NCI-H128 (cell line): Measurements from ENCODE around the gene PI16.
"Not testable (repeated sequence)": the region's sequence is repeated elsewhere in the genome, so short reads cannot be mapped to it uniquely, and the experiment has no call there.

Experiments
- DNase-seq: peaks from one replicate; lab custom pipeline; 2025; ENCODE audit not compliant: unreplicated experiment; lab: John Stamatoyannopoulos, UW

The PI16 gene

DNA sequence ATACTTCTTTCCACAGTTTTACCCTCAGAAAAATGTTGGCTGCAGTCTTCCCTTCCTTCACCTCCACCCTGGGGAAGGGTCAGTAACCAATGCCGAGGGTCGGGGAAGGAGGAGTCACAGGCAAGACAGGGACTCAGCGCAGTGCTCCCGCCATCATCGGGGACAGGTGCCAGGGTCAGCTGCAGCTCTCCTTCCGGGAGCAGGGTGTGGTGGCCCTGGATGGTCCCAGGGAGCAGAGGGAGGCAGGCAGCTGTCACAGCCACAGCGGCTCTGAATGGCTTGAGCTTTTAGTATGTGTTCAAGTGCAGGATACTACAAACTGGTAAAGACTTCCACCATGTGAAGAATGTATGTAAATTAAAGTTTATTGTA lies 26.0 kb upstream of the PI16 start:
- no peak for DNase-seq

DNA sequence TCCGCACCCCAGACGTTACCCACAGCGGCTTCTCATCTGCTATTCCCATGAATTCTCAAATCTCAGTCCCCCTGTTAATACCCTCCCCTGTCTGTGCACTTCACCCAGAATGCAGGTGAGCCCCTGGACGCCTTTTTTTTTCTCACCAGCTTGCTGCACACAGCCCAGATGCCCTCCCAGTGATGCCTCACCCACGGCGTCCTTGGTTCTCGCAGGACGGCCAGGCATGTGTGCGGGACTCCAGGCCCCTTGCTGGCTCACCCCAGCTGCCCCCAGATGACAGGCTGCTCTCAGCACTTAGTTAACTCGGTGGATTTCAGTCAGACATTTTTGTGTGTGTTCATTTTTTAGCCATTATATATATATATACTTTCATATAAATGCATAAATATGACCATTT lies 25.4 kb upstream of the PI16 start:
- DNase-seq: no peak

DNA sequence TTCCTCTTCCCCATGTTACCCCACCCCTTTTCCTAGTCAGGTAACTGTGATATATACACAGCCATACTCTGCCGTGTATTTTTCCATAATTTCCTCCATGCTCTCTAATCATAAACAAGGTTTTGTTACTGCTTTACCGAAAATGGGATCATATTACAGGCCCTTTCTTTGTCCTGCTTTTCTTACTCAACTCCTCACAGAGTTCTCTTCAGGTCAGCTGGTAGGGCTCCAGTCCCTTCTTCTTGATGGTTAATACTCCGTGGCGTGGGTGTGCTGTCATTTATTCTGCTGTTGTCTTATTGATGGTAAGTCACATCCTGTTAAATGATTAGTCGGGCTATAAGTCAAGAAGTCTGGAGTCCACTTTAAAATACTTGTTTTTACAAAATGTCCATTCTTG lies 24.9 kb upstream of the PI16 start:
- no peak for DNase-seq

DNA sequence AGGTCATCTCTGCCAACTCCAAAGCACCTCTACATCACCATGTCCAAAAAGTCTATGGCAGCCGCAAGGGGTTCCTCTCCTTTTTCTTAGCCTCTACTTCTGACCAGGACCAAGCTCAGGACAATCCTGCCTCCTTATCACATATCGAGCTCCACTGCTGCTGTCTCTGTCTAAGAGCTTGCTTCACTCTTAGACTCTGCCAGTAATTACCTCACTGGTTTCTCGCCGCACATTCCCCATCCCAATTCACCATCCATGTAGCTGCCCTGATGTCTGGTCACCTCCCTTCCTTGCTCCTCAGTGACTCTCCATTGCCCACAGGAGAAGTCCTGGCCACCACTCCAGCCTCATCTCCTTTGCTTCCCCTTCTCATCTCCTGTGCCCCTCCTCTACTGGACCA lies 24.1 kb upstream of the PI16 start:
- no peak for DNase-seq

DNA sequence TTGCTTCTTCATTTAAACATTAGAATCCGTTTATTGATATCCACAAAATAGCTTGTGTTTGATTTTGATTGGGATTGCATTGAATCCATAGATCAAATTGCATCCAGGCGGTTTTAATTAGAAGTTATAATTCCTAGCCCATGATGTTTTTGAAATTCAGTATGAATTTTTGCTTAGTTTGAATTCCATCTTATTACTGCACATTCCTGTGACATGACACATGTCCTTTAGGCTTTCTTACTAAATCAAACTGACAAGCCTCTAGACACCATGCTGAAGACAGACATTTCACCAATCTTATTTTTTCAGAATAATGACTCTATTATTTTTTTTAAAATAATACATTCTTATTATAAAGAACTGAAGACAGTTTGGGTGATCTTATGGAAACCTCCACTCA lies 21.4 kb upstream of the PI16 start:
- DNase-seq: no peak

DNA sequence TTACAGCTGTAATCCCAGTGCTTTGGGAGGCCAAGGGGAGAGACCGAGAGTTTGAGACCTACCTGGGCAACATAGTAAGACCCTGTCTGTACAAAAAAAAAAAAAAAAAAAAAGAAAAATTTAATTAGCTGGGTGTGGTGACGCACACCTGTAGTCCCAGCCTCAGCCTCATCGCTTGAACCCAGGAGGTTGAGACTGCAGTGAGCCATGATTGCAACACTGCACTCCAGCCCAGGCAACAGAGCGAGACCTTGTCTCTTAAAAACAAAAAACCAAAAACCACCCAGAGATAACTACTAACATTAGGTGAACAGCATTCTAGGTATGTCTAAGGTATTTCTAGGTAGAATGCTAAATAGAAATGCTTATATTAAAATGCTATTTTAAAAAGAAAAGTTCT lies 21.0 kb upstream of the PI16 start:
- no peak for DNase-seq

DNA sequence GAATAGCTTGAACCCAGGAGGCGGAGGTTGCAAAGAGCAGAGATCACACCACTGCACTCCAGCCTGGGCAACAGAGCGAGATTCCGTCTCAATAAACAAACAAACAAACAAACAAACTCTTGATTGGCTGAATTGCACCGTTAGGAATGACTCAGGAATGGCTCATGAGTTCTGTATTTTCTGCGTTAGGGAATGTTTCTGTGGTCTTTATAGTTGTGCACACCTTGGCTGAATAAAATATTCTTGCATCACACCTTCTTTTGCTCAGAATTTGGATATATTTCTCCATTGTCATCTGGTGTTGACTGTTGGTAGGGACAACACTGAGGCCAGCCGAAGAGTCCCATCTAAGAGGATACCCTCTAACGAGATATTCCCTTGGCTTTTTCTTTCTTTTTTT lies 19.6 kb upstream of the PI16 start:
- DNase-seq: no peak

DNA sequence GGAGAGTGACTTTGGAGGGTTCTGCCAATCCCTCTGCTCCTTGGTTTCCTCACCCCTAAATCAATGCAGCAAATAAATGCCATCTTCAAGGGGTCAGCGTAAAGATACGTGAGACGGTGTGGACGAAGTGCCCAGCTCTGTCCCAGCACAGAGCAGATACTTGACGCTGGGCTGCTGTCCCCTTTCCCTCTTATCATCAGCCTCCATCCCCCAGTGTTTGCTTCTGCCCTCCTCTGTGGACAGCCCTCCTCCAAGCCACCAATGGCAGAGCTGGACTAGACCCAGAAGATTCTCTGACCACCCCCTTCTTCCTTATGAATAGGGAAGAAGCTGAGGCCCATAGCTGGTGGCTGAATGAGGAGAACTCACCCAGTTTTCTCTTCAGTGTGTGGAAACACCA lies 17.7 kb upstream of the PI16 start:
- DNase-seq: no peak

DNA sequence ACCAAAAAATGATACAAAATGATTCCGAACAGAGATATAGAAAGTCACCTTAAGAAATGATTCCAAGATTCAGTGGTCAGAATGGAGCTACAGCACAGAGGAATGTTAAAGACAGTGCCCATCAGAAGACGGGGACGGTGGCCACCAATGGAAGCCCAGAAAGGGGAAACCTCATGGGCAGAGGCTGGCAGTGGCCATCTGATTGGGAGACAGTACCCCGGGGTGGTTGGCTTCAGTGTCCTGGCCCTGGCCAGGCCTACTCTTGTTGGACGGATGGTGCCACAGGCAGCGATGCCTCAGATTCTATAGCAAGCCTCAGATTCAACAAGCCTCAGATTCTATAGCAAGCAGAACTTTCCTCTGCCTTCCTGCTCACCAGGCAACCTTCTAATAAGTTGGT lies 16.6 kb upstream of the PI16 start:
- DNase-seq: no peak

DNA sequence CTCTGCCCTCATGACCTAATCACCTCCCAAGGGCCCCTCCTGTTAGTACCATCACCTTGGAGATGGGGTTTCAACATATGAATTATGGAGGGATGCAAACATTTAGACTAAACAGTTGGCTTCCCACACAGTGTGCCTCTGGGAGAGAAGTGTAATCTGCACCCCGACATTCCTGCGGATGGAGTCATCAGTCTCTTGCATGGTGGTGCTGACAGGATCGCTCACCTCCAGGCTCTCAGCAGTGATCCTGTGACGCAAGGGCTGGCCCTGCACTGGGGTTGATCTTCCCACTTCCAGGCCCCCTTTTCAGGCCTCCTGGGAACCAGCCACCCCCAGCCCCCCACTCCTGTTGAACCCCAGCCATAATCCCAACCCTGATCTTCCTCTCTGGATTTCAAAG lies 16.0 kb upstream of the PI16 start:
- no peak for DNase-seq

DNA sequence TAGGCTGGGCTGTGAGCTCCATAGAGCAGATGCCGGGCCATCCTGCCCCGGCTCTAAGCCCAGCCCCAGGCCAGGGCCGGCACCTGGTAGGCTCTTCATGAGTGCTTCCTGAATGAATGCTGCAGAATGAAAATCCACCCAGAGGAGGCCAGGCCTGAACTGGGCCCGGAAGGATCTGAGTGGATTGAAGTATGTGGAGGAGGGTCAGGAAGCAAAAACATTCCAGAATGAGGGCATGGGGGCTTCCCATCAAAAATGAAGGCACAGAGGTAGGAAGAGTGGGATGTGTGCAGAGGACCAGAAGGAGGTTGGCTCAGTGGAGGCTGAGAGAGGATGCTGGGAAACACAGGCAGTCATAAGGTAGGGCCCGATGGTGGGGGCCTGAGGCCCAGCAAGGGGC lies 15.5 kb upstream of the PI16 start:
- not testable (repeated sequence) for DNase-seq

DNA sequence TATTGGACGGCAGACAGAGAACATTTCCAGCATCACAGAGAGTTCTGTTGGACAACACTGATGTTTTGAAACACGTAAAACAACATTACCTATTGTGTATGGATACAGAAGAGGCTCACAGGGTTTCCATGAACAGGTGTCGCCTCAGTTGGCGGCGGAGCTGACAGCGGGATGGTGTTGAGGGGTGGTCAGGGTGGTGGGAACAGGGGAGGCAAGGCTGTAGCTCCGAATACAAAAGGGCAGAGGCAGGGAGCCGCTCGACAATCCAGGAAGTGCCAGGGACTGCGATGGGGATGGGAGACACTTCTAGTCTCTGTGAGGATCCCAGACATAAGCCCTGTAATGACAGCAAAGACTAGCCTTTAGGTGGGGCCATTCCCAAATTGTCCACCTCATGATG lies 14.5 kb upstream of the PI16 start:
- DNase-seq: no peak

DNA sequence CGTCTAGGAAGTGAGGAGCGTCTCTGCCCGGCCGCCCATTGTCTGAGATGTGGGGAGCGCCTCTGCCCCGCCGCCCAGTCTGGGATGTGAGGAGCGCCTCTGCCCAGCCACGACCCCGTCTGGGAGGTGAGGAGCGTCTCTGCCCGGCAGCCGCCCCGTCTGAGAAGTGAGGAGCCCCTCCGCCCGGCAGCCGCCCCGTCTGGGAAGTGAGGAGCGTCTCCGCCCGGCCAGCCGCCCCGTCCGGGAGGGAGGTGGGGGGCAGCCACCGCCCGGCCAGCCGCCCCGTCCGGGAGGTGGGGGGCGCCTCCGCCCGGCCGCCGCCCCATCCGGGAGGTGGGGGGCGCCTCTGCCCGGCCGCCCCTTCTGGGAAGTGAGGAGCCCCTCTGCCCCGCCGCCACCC lies 13.0 kb upstream of the PI16 start:
- not testable (repeated sequence) for DNase-seq

DNA sequence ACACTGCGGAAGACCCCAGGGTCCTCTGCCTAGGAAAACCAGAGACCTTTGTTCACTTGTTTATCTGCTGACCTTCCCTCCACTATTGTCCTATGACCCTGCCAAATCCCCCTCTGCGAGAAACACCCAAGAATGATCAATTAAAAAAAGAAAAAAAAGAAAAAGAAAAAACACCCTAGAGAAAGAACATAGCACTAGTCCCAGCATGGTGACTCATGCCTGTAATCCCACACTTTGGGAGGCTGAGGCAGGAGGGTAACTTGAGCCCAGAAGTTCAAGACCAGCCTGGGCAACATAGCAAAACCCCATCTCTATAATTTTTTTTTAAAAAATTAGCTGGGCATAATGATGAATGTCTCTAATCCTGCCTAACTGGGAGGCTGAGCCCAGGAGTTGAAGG lies 12.2 kb upstream of the PI16 start:
- DNase-seq: not testable (repeated sequence)

DNA sequence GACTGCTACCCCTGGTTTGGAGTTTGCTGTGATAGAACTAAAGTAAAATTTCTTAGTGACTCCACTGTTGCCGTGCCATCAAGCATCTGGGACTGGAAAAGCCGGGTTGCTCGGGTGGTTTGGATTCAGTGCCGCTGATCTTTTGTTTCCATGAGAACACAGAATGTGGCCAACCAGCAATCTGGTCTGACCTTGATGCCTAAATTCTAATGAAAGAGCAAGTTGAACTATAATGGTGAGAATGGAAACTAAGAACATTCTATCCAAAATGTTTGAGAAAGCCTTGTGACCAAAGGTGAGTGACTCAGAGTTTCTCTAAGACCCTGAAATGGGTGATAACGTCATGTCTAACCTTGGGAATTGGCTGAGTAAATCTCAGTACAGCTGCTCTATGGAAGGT lies 9.9 kb upstream of the PI16 start:
- no peak for DNase-seq

DNA sequence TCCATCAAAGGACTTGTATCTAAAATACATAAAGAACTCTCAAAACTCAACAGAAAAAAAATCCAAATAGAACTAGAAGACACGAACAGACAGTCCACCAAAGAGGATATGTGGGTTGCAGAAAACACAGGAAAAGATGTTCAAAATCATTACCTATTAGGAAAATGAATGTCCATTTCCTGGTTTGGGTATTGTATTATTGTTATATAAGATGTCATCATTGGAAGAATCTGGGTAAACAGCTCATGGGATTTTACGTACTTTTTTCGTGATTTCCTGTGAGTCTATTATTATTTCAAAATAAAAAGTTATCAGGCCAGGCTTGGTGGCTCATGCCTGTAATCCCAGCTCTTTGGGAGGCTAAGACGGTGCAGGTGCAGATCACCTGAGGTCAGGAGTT lies 9.2 kb upstream of the PI16 start:
- no peak for DNase-seq

DNA sequence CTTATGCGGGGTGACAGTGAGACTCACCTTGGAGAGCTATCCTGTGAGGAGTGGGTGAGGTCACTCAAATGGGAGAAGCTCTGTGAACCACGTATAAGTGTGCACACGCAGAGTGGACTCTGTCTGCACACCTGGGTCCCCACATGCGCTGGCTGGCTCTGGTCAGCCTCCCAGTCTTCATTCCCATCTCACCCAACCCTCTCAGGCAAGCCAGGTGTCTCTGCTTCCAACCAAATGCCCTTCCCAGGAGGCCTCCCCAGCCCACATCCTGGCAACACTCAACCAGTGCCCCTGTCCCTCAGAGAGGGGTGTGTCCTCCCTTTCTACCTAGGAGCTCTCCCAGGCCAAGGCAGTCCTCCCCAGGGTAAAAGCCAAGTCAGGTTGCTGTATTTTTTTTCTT lies 8.0 kb upstream of the PI16 start:
- DNase-seq: no peak

DNA sequence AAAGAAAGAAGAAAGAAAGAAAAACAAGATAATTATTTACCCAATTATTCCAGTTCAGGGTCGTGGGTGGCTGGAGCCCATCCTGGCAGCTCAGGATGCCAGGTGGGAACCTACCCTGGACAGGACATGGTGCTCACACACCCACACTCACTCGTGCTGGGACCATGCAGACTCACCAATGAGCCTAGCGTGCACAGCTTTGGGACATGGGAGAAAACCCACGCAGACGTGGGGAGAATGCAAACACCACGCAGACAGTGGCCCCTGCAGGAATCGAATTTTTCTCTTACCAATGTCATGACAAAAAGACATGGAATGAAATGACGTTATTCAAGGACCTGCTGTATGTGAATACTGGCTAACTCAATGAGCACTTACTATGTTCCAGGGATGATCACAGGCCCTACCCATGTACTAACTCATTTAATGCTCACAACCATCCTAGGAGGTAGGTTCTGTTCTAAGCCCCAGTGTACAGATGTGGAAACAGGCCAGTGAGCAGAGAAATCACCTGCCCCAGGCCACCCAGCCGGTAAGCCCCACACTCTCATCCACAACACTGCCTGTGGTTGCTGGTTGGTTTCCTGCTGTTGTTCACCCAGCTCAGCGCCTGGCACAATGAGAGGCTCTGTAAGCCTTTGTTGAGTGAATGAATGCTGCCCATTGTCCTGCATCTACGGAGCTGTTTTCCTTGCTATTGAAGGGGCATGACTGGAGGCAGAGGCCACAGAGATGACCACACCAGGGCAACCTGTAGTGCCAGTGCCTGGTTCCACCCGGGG lies 6.8 kb upstream of the PI16 start:
- DNase-seq: no peak

DNA sequence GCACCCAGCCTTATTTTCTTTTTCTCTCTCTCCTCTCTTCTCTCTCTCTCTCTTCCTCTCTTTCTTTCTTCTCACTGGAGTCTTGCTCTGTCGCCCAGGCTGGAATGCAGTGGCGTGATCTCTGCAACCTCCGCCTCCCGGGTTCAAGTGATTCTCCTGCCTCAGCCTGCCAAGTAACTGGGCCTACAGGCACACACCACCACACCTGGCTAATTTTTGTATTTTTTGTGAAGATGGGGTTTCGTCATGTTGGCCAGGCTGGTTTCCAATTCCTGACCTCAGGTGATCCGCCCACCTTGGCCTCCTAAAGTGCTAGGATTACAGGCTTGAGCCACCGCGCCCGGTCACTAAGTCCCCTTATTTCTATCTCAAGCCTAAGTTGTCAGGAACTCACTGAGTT lies 5.5 kb upstream of the PI16 start:
- not testable (repeated sequence) for DNase-seq

DNA sequence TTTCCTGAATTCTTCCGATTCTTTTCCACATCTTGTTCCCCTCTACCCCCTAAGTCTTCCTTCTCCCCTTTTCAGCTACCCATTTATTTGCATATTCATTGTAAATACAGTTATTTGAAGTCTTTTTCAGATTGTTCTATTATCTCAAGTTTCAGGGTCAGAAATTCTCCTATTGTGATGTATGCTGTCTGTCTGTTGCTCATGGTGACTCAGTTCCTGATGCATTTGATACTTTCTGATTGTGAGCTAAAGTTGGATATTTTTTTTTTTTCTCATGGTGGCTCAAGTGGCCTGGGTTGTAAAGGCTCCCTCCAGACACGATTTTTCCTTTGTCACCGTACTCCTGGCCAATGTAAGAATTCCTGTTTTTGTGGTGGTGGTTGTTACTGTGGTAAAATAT lies 4.9 kb upstream of the PI16 start:
- DNase-seq: no peak

DNA sequence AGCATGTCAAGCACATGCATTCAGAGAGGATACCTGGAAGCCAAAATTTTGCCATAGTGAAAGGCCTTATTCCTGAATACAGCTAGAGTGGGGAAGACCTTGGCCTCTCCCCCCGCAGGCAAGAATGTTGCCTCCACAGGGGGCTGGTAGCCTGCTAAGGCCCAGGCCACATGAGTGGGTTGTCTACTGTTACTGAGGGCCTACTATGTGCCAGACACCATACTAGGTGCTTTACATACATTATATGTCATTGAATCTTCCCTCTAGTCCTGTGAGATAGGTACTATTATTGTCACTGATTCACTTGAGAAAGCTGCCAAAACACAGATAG lies 642 bp upstream of the PI16 start:
- no peak for DNase-seq

DNA sequence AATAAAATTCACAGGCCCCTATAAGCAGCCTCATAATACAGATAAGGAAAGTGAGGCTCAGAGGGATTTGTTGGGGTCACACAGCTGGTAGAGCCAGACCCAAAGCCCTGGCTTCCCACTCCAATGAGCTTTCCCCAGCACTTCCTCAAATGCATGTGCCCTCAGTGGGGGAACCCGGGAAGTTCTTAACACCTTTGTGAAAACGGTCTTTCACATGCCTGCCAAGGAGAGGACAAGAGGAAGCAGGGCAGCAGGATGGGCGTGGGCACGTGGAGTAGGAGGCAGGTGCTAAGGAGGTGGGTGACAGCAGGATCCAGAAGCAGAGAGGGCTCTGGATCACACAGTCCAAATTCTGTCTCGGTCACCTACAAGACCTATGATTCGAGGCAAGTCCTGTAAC lies 598 bp downstream of the PI16 start:
- no peak for DNase-seq

DNA sequence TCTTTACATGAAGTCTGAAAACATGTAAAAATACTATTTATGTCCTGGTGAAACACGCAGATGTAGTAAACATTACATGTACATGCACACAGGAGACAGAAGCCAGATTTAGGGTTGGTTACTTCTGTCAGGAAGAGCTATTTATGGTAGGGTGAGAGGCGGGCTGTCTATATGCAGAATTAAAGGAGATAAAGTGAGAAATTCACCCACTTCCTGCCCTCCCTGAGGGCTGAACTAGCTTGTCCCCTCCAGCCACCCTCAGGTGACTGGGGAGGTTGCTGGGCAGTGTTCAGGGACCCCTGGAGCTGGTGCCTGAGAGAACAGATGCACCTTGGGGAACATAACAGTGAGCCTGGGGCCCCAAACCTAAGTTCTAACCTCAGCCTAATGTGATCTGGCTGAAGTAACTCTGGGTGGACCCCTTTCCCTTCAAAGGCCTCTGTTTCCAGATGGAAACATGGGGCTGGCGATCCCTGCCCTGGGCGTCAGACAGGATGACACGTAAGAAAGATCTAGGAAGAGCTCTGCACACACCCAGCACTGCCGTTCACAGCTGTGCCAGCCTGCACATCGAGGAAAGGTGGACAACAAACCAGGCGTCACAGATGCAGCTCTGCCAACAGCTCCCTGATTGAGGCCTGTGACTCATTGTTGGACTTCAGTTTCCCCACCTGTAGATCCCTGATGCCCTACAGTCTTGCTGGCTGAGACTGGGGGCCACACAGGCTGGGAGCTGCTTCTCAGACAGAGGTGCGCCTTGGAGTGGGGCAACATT lies 1.3 kb downstream of the PI16 start:
- no peak for DNase-seq
